H9 (cell line): ENCODE results near the gene SOS1. TPM values are rescaled to one million over a fixed set of nuclear protein-coding genes. Genes with fewer than 3 reads are reported as not detected.

Source experiments
- DNase-seq: peaks from one replicate; pipeline ENCODE4 v3.0.0-alpha.2; 2017
- H2AFZ ChIP-seq: one replicate; pipeline ENCODE4 v1.6.1; 2013; ENCODE audit warnings: mild to moderate bottlenecking, low read length, control low read depth, moderate library complexity
- H2AK5ac ChIP-seq: 2 replicates; pipeline ENCODE4 v1.6.1; 2013; ENCODE audit warnings: low read length, control low read depth, mixed read lengths; ENCODE audit not compliant: insufficient read length
- H2BK120ac ChIP-seq: one replicate; pipeline ENCODE4 v1.6.1; 2013; ENCODE audit warnings: low read depth, mild to moderate bottlenecking, low read length, control low read depth, inconsistent platforms; ENCODE audit not compliant: poor library complexity, severe bottlenecking
- H2BK12ac ChIP-seq: 2 replicates; pipeline ENCODE4 v1.6.1; 2013; ENCODE audit warnings: low read length, control low read depth, mixed read lengths, low read depth; ENCODE audit not compliant: insufficient read length
- H2BK15ac ChIP-seq: 2 replicates; pipeline ENCODE4 v1.6.1; 2013; ENCODE audit warnings: low read depth, low read length, control low read depth
- H2BK20ac ChIP-seq: one replicate; pipeline ENCODE4 v1.6.1; 2013; ENCODE audit warnings: low read depth, mild to moderate bottlenecking, low read length, control low read depth, inconsistent platforms; ENCODE audit not compliant: poor library complexity, severe bottlenecking
- H2BK5ac ChIP-seq: 2 replicates; pipeline ENCODE4 v1.6.1; 2013; ENCODE audit warnings: low read length, control low read depth, mixed read lengths; ENCODE audit not compliant: insufficient read length
- H3K14ac ChIP-seq: 2 replicates; pipeline ENCODE4 v1.6.1; 2013; ENCODE audit warnings: low read length, control low read depth; ENCODE audit not compliant: insufficient read depth
- H3K18ac ChIP-seq: 2 replicates; pipeline ENCODE4 v1.6.1; 2013; ENCODE audit warnings: low read depth, mild to moderate bottlenecking, mixed read lengths, low read length, control low read depth; ENCODE audit not compliant: insufficient read length
- H3K23ac ChIP-seq: 2 replicates; pipeline ENCODE4 v1.6.1; 2013; ENCODE audit warnings: low read length, control low read depth, mixed read lengths, low read depth; ENCODE audit not compliant: insufficient read length
- H3K23me2 ChIP-seq: 2 replicates; pipeline ENCODE4 v1.6.1; 2013; ENCODE audit warnings: low read depth, mild to moderate bottlenecking, mixed read lengths, low read length, control low read depth; ENCODE audit not compliant: insufficient read length, poor library complexity, severe bottlenecking
- H3K27ac ChIP-seq: 2 replicates; pipeline ENCODE4 v1.5.1; 2013; ENCODE audit warnings: low read length, control low read depth, mixed read lengths, low read depth; ENCODE audit not compliant: insufficient read length
- H3K27me3 ChIP-seq: 2 replicates; pipeline ENCODE4 v1.6.1; 2013; ENCODE audit warnings: low read length, control low read depth, inconsistent platforms; ENCODE audit not compliant: insufficient read depth
- H3K4ac ChIP-seq: 2 replicates; pipeline ENCODE4 v1.6.1; 2013; ENCODE audit warnings: low read depth, mild to moderate bottlenecking, control low read depth, inconsistent platforms, low read length, moderate library complexity
- H3K4me1 ChIP-seq: 2 replicates; pipeline ENCODE4 v1.6.1; 2013; ENCODE audit warnings: low read length, control low read depth, inconsistent platforms; ENCODE audit not compliant: insufficient read depth
- H3K4me2 ChIP-seq: 2 replicates; pipeline ENCODE4 v1.6.1; 2013; ENCODE audit warnings: low read length, control low read depth, mixed read lengths; ENCODE audit not compliant: insufficient read length, insufficient read depth
- H3K56ac ChIP-seq: 2 replicates; pipeline ENCODE4 v1.6.1; 2013; ENCODE audit warnings: low read depth, mild to moderate bottlenecking, mixed read lengths, low read length, control low read depth; ENCODE audit not compliant: insufficient read length
- H3K79me1 ChIP-seq: 2 replicates; pipeline ENCODE4 v1.6.1; 2013; ENCODE audit warnings: low read depth, mild to moderate bottlenecking, moderate library complexity, low read length, control low read depth, inconsistent platforms; ENCODE audit not compliant: insufficient read depth, poor library complexity, severe bottlenecking
- H3K79me2 ChIP-seq: 2 replicates; pipeline ENCODE4 v1.6.1; 2013; ENCODE audit warnings: low read length, control low read depth, inconsistent platforms; ENCODE audit not compliant: insufficient read depth
- H3K9ac ChIP-seq: 2 replicates; pipeline ENCODE4 v1.6.1; 2013; ENCODE audit warnings: low read length, control low read depth, mixed read lengths; ENCODE audit not compliant: insufficient read length; ENCODE audit errors: extremely low read depth
- H3K9me3 ChIP-seq: one replicate; pipeline ENCODE4 v1.6.1; 2013; ENCODE audit warnings: low read depth, low read length, inconsistent platforms; ENCODE audit not compliant: control insufficient read depth
- H3T11ph ChIP-seq: one replicate; pipeline ENCODE4 v1.6.1; 2013; ENCODE audit warnings: mild to moderate bottlenecking, low read length, control low read depth, inconsistent platforms
- H4K20me1 ChIP-seq: one replicate; pipeline ENCODE4 v1.6.1; 2013; ENCODE audit not compliant: control insufficient read depth, insufficient read length, insufficient read depth
- H4K5ac ChIP-seq: 2 replicates; pipeline ENCODE4 v1.6.1; 2013; ENCODE audit warnings: low read depth, mild to moderate bottlenecking, mixed read lengths, low read length, control low read depth; ENCODE audit not compliant: insufficient read length
- H4K8ac ChIP-seq: replicated peaks from 2 replicates; pipeline ENCODE4 v1.6.1; 2013; ENCODE audit warnings: low read length, control low read depth, mixed read lengths, low read depth; ENCODE audit not compliant: insufficient read length
- H4K91ac ChIP-seq: 2 replicates; pipeline ENCODE4 v1.6.1; 2013; ENCODE audit warnings: low read depth, mild to moderate bottlenecking, moderate library complexity, mixed read lengths, low read length, control low read depth; ENCODE audit not compliant: insufficient read length
- H3K27ac Mint-ChIP-seq, 3 experiments: 2 replicates in 2 of 3; 3 replicates in 1 of 3; pipeline ENCODE4 v1.8.0; 2020 to 2021; ENCODE audit warnings: mixed read lengths in 3 of 3, mild to moderate bottlenecking in 1 of 3, moderate library complexity in 1 of 3
- H3K27me3 Mint-ChIP-seq: 2 replicates; pipeline ENCODE4 v1.8.0; 2021; ENCODE audit warnings: low read depth, mild to moderate bottlenecking, moderate library complexity, mixed read lengths
- H3K36me3 Mint-ChIP-seq, 3 experiments: 2 replicates in 2 of 3; 3 replicates in 1 of 3; pipeline ENCODE4 v1.8.0; 2020 to 2021; ENCODE audit warnings: low read depth in 3 of 3, mixed read lengths in 3 of 3; ENCODE audit not compliant: insufficient read depth in 1 of 3
- H3K4me1 Mint-ChIP-seq, 2 experiments: 2 replicates each; pipeline ENCODE4 v1.8.0; 2020; ENCODE audit warnings: mixed read lengths in 2 of 2
- H3K4me3 Mint-ChIP-seq, 2 experiments: 2 replicates in 1 of 2; 3 replicates in 1 of 2; pipeline ENCODE4 v1.8.0; 2020 to 2021; ENCODE audit warnings: mild to moderate bottlenecking in 2 of 2, mixed read lengths in 2 of 2, moderate library complexity in 1 of 2
- H3K9me3 Mint-ChIP-seq, 2 experiments: 2 replicates in 1 of 2; 3 replicates in 1 of 2; pipeline ENCODE4 v1.8.0; 2020; ENCODE audit warnings: mild to moderate bottlenecking in 2 of 2, mixed read lengths in 2 of 2, moderate library complexity in 1 of 2
- WGBS: extraction: QIAGEN DNeasy Blood & Tissue Kit; methylation state at CpG from one replicate; pipeline ENCODE4 v1.1.7; 2013; ENCODE audit warnings: missing lambda C conversion rate, low lambda C conversion rate, mixed read lengths; ENCODE audit not compliant: insufficient read length; ENCODE audit errors: extremely low coverage; 5-methylcytosine and 5-hydroxymethylcytosine counted together
- total RNA-seq: library from RNA; stranded (reverse); gene quantifications from 2 replicates; pipeline ENCODE4 v1.2.1, GENCODE V29; 2021
- TF ChIP-seq, protein P1 (sequence below): fragments of 200-600 bp; sonication (generic); conservative IDR thresholded peaks from 3 replicates; pipeline ENCODE4 v1.8.0; 2021; ENCODE audit warnings: antibody characterized with exemption, mild to moderate bottlenecking

SOS1 gene
- total RNA-seq, 1 experiment from 2014 or later = 35.8 TPM

DNA sequence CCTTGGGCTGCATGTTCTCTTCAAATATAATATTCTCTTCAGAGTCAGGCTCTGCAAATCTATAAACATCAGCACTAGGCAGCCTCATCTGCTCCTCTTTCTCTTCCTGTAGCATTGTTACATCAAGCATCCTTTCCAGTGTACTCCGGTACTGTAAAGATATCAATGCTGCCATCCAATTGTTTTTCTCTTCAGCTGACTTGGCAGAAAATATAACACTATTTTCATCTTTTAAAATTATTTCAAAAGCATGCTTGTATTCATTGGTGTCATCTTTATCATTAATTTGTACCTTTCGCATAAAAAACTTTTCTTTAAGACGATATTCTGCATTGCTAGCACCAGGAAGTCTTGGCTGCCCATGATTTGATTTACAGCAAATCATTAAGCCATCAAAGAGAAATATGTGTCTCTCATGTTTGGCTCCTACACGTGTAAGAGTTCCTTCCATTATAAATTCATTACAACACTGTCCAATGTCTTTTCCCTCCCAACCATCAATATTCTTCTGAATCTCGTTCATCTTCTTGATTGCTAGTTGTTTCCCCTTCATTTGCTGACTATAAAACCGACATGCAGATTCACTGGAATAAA lies 98.1 kb downstream of the SOS1 start:
- TF ChIP-seq, protein P1, sequence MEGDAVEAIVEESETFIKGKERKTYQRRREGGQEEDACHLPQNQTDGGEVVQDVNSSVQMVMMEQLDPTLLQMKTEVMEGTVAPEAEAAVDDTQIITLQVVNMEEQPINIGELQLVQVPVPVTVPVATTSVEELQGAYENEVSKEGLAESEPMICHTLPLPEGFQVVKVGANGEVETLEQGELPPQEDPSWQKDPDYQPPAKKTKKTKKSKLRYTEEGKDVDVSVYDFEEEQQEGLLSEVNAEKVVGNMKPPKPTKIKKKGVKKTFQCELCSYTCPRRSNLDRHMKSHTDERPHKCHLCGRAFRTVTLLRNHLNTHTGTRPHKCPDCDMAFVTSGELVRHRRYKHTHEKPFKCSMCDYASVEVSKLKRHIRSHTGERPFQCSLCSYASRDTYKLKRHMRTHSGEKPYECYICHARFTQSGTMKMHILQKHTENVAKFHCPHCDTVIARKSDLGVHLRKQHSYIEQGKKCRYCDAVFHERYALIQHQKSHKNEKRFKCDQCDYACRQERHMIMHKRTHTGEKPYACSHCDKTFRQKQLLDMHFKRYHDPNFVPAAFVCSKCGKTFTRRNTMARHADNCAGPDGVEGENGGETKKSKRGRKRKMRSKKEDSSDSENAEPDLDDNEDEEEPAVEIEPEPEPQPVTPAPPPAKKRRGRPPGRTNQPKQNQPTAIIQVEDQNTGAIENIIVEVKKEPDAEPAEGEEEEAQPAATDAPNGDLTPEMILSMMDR = no peak
- Mint-ChIP-seq H3K36me3 (peaks cover 0 to 9% (median 5%) of the 10 kb centered on the region in 3 experiments; a peak in 4 of 7 replicates), H3K27me3 (no peaks in the 10 kb centered on the region), H3K4me1 (peaks cover 38 to 41% of the 10 kb centered on the region in 2 experiments), H3K4me3 (no peak overlapping the region), H3K9me3 (no peaks in the 10 kb centered on the region), H3K27ac (peak overlapping the region in 1 of 3 experiments; percentile 33; a peak in 1 of 7 replicates)
- Histone ChIP-seq H2BK15ac (no peak overlapping the region), H3K4ac (no peak overlapping the region), H4K8ac (no peak overlapping the region), H3T11ph (no peak overlapping the region), H3K4me2 (no peak overlapping the region), H3K4me1 (peaks cover 2% of the 10 kb centered on the region; the same call in 1 of the 2 replicates), H3K79me1 (no peaks in the 10 kb centered on the region), H4K20me1 (no peaks in the 10 kb centered on the region), H2BK120ac (no peak overlapping the region), H2BK20ac (no peak overlapping the region), H4K91ac (no peak overlapping the region), H3K23me2 (no peaks in the 10 kb centered on the region), H3K18ac (no peak overlapping the region), H3K9me3 (no peaks in the 10 kb centered on the region), H3K23ac (no peak overlapping the region), H2BK12ac (no peak overlapping the region), H2AFZ (no peak overlapping the region), H3K9ac (no peak overlapping the region), H3K56ac (no peak overlapping the region), H2BK5ac (no peak overlapping the region), H2AK5ac (no peak overlapping the region), H4K5ac (no peak overlapping the region), H3K27ac (no peak overlapping the region), H3K27me3 (no peaks in the 10 kb centered on the region), H3K14ac (no peak overlapping the region), H3K79me2 (no peaks in the 10 kb centered on the region)
- no peak for DNase-seq
- WGBS = no CpG with 5 or more reads among the region's 6 CpGs
